Forelimb muscle (tissue), 1 donor: ENCODE measurements around the gene BRD3OS. TPM values are rescaled to one million over a fixed set of nuclear protein-coding genes. Genes with fewer than 3 reads are reported as not detected.
"Not testable (repeated sequence)": the region's sequence is repeated elsewhere in the genome, so short reads cannot be mapped to it uniquely, and the experiment has no call there.

Experiments
- DNase-seq: peaks from one replicate; pipeline ENCODE4 v3.0.0-alpha.2; 2013; ENCODE audit warnings: low read depth
- polyA plus RNA-seq: library from polyadenylated mRNA; unstranded; fragments of 120-200 nt; gene quantifications from one replicate; pipeline ENCODE4 v1.2.1, GENCODE V29; 2013; ENCODE audit not compliant: insufficient read length

Gene BRD3OS
- polyA plus RNA-seq, 1 donor: 9.3 TPM

DNA sequence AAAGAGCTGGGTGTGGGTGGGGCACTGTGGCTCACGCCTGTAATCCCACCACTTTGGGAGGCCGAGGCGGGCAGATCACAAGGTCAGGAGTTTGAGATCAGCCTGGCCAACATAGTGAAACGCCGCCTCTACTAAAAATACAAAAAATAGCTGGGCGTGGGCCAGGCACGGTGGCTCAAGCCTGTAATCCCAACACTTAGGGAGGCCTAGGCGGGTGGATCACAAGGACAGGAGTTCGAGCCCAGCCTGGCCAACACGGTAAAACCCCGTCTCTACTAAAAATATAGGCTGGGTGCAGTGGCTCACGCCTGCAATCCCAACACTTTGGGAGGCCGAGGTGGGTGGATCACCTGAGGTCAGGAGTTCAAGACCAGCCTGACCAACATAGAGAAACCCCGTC is 36.5 kb upstream of the BRD3OS start:
- not testable (repeated sequence) for DNase-seq

DNA sequence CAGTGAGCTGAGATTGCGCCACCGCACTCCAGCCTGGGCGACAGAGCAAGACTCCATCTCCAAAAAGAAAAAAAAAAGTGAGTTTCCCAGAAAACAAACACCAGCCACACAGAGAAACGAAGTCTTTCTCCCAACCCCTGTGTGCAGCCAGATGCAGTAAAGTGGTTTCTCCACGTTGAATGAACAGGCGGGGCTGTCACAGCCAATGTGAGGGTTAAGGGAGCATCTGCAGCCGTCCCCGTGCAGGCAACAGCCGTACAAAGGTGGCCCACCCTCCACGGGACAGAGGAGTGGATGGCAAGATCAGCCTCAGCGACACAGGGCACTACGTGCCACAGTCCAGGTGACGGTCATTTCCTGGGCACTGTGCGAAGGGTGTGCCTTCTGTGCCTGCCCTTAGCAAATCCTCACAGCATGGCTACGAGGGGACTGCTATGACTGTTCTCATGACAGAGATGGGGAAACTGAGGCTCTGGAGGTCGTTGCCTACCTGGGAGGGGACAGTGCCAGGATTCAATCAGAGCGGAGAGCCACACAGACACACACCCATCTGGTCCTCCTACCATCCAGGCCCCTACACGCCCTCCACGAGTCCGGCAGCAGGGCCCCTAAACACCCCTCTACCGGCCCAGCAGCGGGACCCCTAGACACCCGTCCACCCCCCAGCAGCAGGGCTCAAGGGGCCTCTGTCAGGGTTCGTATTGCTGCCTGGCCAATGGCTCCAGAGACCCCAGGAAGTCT is 35.5 kb upstream of the BRD3OS start:
- no peak for DNase-seq

DNA sequence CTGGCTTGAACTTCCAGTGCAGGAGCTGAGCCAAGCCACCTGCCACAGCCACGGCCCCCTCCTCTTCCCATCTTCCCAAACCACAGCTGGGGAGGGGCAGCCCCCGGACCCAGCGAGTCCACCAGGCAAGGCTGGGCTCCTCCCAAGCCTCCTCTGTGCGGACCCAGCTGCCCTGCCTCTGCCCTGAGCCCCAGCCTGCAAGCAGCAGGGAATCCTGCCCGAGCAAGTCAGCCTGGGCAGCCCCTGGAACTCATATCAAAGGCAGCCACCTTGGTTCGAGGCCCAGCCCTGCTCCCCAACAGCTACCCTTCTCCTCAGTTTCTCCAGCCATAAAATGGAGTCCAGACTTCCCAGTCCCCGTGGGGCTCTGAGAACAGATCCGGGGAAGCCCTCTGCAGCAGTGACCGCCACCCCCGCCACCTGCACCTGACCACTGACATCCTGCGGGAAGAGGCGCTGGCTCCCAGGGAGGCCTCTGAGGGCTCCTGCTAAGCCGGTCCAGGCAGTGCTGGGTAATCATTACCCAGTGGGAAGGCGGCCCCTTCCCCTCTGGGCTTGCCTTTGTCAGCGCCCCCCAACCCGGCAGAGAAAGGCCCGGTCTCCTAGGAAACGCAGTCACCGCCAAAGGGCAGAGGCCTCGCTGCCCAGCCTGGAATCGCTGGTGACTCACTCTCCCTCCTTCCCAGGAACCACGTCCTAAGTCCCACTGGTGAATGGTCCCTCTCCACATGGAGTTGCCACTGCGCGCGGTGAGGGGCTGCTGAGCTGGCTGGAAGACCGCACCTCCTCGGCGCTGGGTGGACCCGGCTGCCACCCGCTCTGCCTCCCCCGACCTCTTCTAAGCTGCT is 34.7 kb upstream of the BRD3OS start:
- DNase-seq: no peak

DNA sequence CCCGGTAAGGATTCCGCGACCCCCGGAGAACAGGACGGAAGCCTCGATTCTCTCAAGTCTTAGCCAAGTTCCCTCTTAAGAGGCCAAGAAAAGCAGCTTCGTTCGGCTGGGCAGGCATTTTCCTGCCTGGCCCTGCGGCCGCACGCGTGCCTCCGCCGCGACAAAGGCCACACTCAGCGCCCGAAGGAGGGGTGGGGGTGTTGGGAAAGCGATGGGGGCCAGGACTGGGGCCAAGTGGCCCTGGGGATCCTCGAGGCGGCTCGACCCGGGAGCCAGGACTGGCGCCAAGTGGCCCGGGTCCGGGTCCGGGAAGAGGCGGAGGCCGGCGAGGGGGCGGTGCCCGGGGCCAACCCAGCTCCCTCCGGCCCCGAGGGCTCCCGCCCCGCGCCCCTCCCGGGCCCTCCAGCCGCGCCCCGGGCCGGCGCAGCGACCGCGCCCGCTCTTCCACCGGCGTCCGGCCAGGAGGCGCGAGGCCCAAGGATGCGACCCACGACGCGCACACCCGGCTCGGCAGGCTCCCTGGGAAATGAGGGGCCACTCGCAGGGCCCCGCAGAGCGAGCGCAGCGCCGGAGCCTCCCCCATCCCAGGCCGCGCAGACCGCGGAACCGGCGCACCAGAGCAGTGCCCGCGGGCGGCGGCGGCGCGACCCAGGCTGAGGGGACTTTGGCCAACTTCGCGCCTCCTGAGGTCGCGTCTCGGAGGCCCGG is 33.9 kb upstream of the BRD3OS start:
- no peak for DNase-seq

DNA sequence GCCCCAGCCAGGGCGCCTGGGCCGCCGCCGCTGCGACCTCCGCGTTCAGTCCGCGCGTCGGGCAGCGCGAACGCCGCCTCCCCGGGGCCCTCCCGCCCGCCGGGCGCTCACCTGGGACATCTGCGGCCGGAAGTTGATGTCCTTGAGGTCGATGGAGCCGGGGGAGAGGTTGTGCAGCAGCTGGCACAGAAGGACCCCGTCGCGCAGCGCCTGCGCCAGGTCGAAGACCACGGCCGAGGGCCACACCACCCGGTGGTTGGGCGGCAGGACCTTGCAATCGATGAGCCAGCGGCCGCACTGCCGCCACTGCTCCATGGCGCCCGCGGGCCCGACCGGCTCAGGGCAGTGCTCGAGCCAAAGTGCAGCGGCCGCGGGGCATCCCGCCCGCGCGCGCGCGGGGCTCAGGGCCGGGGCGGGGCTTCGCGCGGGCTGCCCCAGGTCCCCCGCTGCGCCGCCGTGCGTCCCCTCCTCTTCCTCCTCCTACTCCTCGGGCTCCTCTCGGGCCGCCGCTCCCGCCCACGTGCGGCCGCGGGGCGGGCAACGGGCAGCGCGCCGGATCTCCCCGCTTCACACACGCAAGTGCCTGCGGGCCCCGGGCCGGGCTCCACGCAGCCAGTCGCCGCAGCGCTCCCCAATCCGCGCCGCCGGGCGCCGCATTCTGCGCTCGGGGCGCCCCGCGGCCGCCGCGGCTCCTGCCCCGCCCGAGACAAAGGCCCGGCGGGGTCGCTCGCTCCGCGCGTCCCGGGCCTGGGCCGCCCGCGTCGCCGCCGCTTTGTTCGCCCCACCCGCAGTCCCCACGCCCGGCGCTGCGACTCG is 33.1 kb upstream of the BRD3OS start, which contains the start of gene VAV2:
TSS of gene VAV2 (minus strand) at position 361 of the 816 bp plus-strand sequence. CDS start at position 315, 46 bp downstream.
- DNase-seq: no peak

DNA sequence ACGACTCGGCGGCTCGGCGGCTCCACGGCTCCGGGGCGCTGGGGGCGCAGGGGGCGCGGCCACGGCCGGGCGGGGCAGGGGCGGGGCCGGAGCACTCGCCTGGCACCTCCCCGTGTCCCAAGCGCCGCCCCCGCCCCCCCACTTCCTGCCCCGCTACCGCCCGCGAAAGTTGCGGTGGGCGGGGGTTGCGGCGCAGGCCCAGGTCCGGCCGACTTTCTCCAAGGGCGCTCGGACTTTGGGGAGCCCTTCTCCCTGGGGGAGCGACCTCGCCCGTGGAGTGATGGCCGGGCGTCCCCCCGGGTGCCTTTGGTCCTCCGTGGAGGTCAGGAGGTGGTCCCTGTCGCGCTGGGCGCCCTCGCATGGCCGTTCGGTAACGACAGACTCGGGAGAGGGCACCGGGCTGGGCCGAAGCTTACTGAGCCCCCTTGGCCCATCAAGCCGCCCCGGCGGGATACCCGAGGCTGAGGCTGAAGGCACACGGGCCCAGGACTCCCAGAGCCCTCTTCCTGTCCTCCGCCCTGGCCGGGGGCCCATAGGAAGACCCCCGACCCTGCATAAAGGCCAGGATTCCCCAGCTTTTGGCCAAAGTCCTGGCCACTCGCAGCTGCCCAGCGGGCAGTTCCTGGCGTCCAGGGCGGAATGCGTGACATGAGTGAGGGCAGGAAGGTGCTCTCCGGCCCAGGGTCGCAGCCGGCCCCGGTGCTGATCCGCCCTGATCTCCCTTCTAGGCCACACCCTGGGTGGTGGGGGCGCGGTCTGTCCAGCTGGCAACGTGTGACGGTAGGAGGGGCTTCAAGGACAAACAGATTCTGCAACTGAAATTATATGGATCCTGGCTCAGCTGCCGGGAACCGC is 32.3 kb upstream of the BRD3OS start:
- peak; percentile 60 for DNase-seq

DNA sequence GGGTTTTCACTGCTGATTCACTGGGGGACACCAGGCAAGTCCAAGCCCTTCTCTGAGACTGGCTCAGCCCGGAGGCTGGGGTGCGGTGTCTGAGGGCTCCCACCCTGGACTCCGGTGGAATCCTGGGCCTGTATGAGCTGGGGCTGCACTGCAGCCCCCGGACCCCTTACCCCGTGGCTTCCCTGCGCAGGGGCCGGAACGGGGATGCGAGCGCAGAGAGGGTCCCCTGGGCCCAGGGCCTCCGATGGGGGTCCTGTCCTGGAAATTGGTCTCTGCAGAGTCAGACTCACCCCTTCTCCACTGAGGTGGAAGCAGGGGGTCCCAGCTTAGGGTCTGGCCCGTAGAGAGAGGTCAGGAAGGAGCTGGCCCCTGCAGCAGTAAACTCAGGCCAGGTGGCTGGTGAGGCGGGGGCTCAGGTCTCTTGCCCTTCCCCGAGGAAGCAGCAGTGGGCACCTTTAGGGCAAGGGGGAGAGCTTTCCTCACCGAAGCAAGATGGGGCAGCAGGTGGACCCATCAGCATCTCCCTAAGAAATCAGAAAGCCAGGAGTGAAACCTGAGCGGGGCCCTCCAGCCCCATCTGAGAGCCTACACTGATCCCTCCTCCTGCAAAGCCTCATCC is 31.5 kb upstream of the BRD3OS start:
- DNase-seq: no peak

DNA sequence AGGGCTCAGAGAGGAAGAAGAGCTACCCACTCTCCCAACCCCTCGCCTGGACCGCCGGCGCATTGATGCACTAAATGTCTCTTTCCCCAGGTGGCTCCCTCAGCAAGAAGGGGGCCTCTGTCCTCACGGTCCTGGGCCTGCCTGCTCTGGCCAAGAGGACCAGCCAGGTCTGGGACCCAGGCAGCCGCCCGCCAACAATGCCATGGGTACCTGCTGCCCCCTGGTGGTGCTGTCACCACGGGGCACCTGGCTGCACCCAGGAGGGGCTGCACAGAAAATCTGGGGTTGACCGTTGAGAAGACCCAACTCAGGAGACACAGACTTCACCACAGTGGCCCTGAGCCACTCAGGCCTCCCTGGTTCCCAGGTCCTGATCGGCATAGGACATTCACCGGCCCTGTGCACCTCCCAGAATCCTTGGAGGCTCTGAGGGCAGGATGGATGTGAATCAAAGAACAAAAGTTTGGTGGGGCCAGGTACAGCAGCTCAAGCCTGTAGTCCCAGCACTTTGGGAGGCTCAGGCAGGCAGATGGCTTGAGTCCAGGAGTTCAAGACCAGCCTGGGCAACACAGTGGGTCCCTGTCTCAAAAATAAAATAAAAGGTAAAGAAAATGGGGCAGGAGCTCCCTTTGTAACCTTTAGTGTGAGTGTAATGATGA is 30.8 kb upstream of the BRD3OS start:
- no peak for DNase-seq

DNA sequence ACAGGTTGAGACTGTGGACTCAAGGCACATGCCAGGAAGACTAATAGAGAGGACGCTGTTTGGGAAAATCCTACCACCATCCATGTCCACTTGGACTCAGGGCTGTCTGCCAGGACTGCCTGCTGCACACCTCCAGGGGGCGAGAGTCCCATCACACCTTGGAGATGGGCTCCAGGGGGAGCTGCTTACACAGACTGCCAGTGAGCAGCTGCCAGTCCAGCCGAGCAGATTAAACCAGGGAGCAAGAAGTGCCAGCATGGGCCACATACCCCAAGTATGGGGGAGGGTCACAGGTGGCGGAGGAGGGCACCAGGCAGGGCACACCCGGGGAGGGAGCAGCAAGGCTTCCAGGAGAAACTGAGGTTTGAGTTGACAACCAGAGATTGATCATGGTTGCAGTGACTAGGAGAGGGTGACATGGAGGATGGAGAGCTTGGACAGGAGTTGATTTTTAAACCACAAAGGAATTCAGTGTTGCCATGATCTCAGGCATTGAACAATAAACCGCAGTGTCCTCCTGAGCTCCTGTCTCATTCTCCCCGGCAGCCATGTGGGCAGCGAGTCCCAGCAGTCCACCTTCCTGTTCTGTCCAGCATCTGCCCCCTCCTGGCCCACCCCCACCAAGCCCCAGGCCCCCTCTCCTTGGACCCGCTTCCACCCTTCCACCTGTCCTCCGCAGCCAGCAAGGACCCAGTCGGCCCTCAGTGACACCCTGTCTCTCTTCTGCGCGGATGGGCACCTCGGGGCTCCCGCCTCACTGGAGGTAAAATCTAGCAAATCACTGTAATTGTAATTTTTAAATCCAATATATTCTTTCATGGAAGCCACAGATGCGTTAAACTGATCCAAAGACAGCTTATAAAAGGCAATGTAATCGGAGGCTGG is 30.0 kb upstream of the BRD3OS start:
- no peak for DNase-seq

DNA sequence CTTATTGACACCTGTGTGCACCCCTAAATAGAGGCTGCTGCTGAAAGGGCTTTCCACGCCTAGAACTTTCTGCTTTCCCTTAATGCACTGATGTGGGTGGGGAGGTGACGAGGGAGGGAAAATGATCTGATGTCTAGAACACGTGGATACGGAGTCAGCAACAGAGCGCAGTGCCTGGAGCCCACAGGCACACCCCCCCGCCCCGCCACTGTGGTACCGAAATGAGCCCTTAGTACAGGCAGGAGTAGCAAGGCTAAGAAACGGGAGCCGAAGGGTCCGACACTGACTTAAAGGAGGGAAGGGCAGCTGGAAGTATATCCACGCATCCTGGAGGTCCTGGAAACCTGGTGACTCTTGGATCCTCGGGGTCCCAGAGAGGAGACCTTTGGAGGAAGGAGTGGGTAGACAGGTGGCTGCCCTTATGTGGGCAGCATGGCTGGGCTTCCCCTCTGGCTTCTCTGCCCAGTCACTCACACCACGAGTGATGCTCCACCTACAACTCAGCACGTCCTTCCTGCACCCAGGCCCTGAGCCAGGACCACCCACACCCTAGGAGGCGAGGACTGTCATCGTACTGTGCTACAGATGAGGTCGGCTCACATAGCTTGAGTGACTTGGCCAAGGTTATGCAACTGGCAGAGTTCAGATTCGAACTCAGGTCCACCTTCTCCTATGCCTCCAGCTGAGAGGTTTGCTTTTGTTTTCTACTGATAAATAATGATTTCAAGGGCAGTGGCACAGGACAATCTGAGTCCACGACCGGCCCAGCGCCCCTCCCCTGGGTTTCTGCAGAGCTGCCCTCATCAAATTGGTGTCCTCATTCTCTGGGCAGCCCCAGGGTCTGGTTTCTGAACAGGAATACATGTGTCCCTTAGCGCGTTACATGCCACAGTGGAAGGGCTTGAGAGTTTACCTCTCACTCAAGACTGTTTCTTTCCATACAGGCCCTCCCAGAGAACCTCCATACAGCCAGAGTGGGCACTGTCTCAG is 28.5 kb upstream of the BRD3OS start:
- DNase-seq: no peak

DNA sequence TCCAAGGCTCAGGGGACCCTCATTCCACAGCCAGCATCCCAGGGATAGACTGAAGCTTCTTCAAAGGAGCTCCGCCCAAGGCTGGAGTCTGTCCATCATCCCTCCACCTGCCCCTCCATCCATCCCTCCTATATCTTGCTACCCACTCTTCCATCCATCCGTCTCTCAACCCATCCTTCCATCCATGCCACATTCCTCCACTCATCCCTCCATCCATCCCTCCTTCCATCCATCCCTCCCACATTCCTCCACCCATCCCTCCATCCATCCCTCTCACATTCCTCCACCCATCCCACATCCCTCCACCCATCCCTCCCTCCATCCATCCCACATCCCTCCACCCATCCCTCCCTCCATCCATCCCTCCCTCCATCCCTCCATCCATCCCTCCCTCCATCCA is 27.7 kb upstream of the BRD3OS start:
- DNase-seq: no peak

DNA sequence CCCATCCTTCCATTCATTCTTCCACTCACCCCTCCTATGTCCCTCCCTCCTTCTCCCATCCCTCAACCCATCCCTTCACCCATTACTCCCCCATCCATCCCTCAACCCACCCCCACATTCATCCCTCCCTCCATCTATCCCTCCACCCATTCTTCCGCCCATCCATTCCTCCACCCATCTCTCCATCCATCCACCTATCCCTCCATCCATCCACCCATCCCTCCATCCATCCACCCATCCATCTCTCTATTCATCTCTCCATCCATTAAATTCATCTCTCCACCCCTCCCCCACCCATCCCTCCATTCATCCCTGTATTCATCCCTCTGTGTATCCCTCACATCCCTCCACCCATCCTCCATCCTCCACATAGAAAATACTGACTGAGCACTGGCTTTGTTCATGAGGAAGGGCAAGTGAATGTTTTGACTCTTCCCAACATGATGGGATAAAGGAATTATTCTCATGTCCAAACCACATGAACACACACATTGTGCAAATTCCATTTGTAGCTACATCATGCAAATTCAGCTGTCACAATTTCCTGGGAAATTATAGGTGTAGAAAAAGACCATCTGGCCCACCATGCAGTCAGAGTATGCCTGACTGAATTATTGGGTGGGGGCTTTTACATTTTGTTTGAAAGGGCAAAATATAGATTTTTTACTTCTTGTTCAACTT is 26.2 kb upstream of the BRD3OS start:
- no peak for DNase-seq

DNA sequence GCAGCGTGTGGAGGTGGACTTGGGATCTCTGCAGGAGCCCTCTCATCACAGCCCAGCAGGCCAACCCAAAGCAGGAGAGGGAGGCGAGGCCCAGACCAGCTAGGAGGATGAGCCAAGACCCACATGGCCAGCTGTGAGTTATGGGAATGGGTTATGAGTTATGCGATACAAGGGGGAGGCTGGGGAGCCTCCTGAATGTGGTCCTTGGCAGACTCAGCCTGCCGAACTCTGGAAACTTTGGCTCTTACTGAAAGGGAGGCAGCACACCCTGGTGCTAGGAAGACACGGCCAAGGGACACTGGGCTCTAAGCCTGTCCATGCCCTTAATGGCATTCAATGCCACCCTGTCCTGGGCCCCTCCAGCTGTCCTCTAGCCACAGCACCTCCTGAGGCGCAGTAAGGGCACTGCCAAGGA is 25.4 kb upstream of the BRD3OS start:
- no peak for DNase-seq

DNA sequence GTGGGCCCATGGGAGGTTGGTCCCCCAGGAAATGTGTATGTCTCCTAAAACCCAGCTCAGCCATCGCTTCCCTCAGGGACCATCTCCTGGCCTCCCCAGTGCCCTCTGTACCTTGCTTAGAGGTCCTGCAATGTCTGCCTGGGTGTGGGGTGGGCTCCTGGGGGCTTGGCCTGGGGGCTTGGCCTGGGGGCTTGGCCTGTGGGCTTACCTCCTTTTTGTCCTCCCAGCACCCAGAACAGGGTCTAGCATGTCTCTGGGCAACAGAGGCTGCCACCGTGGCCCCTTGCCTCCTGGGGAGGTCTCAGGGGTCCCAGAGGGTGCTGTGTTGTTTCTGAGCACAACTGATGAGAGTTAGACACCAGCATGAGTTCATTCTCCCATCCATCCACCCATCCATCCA is 22.5 kb upstream of the BRD3OS start:
- no peak for DNase-seq

DNA sequence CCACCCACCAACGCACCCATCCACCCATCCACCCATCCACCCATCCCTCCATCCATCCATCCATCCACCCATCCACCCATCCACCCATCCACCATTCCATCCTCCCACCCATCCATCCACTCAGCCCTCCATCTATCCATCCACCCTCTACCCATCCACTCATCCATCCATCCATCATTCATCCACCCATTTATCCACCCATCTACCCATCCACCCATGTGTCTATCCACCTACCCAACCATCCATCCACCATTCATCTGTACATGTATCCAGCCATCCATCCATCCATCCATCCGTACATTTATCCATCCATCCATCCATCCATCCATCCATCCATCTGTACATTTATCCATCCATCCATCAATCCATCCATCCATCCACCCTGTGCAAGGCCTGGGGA is 22.0 kb upstream of the BRD3OS start:
- no peak for DNase-seq

DNA sequence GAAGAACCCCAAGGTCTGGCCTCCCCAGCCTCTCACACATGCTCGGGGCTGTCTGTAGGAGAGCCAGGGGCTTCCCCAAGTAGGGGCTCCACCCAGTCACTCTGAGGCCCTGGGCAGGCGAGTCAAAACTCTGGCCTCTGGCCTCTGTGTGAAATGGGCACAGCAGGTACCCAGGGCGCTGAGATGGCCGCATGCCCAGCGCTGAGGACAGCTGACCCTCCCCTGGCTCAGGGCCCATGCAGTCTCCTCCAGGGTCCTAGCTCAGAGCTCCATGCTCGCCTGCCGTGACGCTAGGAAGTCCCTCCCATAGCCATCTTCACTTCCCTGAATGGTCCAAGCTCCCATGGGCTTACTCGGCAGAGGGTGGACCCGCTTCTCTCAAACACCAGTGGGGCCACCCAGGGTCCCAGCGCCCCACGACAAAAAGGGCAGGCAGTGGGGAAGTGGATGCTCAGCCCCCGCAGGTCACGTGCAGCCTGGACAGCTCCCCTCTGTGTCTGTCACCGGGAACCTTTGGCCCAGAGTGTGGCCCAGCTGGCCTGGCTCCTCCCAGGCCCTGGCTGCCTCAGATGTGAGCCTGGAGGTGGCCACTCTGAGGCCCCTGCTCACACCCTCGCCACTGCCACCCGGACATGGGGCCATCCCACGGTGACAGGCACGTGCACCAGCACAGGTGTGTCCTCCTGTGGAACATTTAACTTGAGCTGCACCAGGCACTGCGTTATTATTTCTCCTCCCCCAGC is 21.0 kb upstream of the BRD3OS start:
- DNase-seq: no peak
